ENCODE measurements around the gene PRKAG1. TPM values are rescaled to one million over a fixed set of nuclear protein-coding genes. Genes with fewer than 3 reads are reported as not detected.

The PRKAG1 gene
- total RNA-seq, 1 experiment from 2014 or later: 34.2 TPM

- no peak overlapping the region for H3K4me3 Mint-ChIP-seq (ENCODE audit: low read depth, unreplicated experiment)
- no peaks in the 10 kb centered on the region for H3K27me3 Mint-ChIP-seq (ENCODE audit: unreplicated experiment)
- CTCF ChIA-PET: no interaction called here
- DNase-seq: no peak
- H3K36me3 Mint-ChIP-seq (ENCODE audit: insufficient read depth, unreplicated experiment): peaks cover 40% of the 10 kb centered on the region
- no peaks in the 10 kb centered on the region for H3K4me1 Mint-ChIP-seq (ENCODE audit: low read depth, unreplicated experiment)
- no TSS peak for BruUV-seq (replicated peaks)
- no peaks in the 10 kb centered on the region for H3K9me3 Mint-ChIP-seq (ENCODE audit: low read depth, unreplicated experiment)
- H3K27ac Mint-ChIP-seq (ENCODE audit: unreplicated experiment): no peak overlapping the region
- intact Hi-C loops (cut with micrococcal nuclease; ENCODE audit: unreplicated experiment): no loop called here
- no peak for TF ChIP-seq CTCF (IDR thresholded peaks at IDR 0.05; ENCODE audit: unreplicated experiment)
Observed at GRCh38 chr12:49024543-49024942, 6.0 kb upstream of the PRKAG1 start.

- H3K27ac Mint-ChIP-seq (ENCODE audit: unreplicated experiment): no peak overlapping the region
Observed at GRCh38 chr12:49023812-49024211, 5.2 kb upstream of the PRKAG1 start.

GRCh38 chr12:49022558-49023178 is 4.1 kb upstream of the PRKAG1 start:
- no peak for TF ChIP-seq CTCF (IDR thresholded peaks at IDR 0.05; ENCODE audit: unreplicated experiment)
- no peaks in the 10 kb centered on the region for H3K9me3 Mint-ChIP-seq (ENCODE audit: low read depth, unreplicated experiment)
- no peaks in the 10 kb centered on the region for H3K4me1 Mint-ChIP-seq (ENCODE audit: low read depth, unreplicated experiment)
- DNase-seq: no peak
- intact Hi-C loops (cut with micrococcal nuclease; ENCODE audit: unreplicated experiment): no loop called here
- H3K4me3 Mint-ChIP-seq (ENCODE audit: low read depth, unreplicated experiment): no peak overlapping the region
- no peak overlapping the region for H3K27ac Mint-ChIP-seq (ENCODE audit: unreplicated experiment)
- H3K27me3 Mint-ChIP-seq (ENCODE audit: unreplicated experiment): no peaks in the 10 kb centered on the region
- peaks cover 51% of the 10 kb centered on the region for H3K36me3 Mint-ChIP-seq (ENCODE audit: insufficient read depth, unreplicated experiment)
- no TSS peak for BruUV-seq (replicated peaks)
- CTCF ChIA-PET: no interaction called here

More at GRCh38 chr12:49023812-49024211, 5.2 kb upstream of the PRKAG1 start:
- intact Hi-C loops (cut with micrococcal nuclease; ENCODE audit: unreplicated experiment): no loop called here
- H3K27me3 Mint-ChIP-seq (ENCODE audit: unreplicated experiment): no peaks in the 10 kb centered on the region
- no TSS peak for BruUV-seq (replicated peaks)
- DNase-seq: no peak
- CTCF ChIA-PET: no interaction called here
- H3K4me1 Mint-ChIP-seq (ENCODE audit: low read depth, unreplicated experiment): no peaks in the 10 kb centered on the region
- H3K9me3 Mint-ChIP-seq (ENCODE audit: low read depth, unreplicated experiment): no peaks in the 10 kb centered on the region
- TF ChIP-seq CTCF (IDR thresholded peaks at IDR 0.05; ENCODE audit: unreplicated experiment): no peak
- peaks cover 44% of the 10 kb centered on the region for H3K36me3 Mint-ChIP-seq (ENCODE audit: insufficient read depth, unreplicated experiment)
- H3K4me3 Mint-ChIP-seq (ENCODE audit: low read depth, unreplicated experiment): no peak overlapping the region

GRCh38 chr12:49021292-49021915 is 2.8 kb upstream of the PRKAG1 start:
- intact Hi-C loops (cut with micrococcal nuclease; ENCODE audit: unreplicated experiment): no loop called here
- Mint-ChIP-seq H3K4me3 (ENCODE audit: low read depth, unreplicated experiment) (no peak overlapping the region), H3K36me3 (ENCODE audit: insufficient read depth, unreplicated experiment) (peaks cover 47% of the 10 kb centered on the region), H3K4me1 (ENCODE audit: low read depth, unreplicated experiment) (peaks cover 9% of the 10 kb centered on the region), H3K27ac (ENCODE audit: unreplicated experiment) (no peak overlapping the region), H3K27me3 (ENCODE audit: unreplicated experiment) (no peaks in the 10 kb centered on the region), H3K9me3 (ENCODE audit: low read depth, unreplicated experiment) (no peaks in the 10 kb centered on the region)
- CTCF ChIA-PET: interaction anchor here (0.6 kb wide), 1 partner anchor 15 kb away, joined by 3 read pairs; no protein-coding TSS in a partner anchor
- no peak for TF ChIP-seq CTCF (IDR thresholded peaks at IDR 0.05; ENCODE audit: unreplicated experiment)
- no peak for DNase-seq
- BruUV-seq (replicated peaks): no TSS peak

Measured in Calu3 (cell line).